Pulmonary artery endothelial cell (primary cell): ENCODE results near the gene DISC1. TPM values are rescaled to one million over a fixed set of nuclear protein-coding genes. Genes with fewer than 3 reads are reported as not detected.

ENCODE experiments used
- DNase-seq: peaks from one replicate; pipeline ENCODE4 v3.0.0-alpha.2; 2011; ENCODE audit warnings: low read depth, low spot score
- total RNA-seq: library from RNA; depleted of rRNA; stranded (reverse); fragments of >200 nt; gene quantifications from 2 replicates; pipeline ENCODE4 v1.2.3, GENCODE V29; 2014

The DISC1 gene
- total RNA-seq, 1 donor from 2014 or later: 10.9 TPM

GRCh38 chr1:232029315-232029714 is 402.7 kb downstream of the DISC1 start:
- DNase-seq: no peak

- no peak for DNase-seq
These were observed 404.6 kb downstream of the DISC1 start for GRCh38 chr1:232031156-232031555.

- no peak for DNase-seq
These were observed 406.7 kb downstream of the DISC1 start for GRCh38 chr1:232033285-232033684.

- DNase-seq: no peak
These were observed 408.0 kb downstream of the DISC1 start for GRCh38 chr1:232034556-232034955.

GRCh38 chr1:232036181-232036933 is 409.8 kb downstream of the DISC1 start:
- DNase-seq: no peak

GRCh38 chr1:232037774-232038388 is 411.3 kb downstream of the DISC1 start:
- no peak for DNase-seq

GRCh38 chr1:232038706-232039677 is 412.4 kb downstream of the DISC1 start:
- DNase-seq: no peak

- no peak for DNase-seq
These were observed 413.7 kb downstream of the DISC1 start for GRCh38 chr1:232040260-232040659.

- no peak for DNase-seq
These were observed 418.1 kb downstream of the DISC1 start for GRCh38 chr1:232044728-232045127.

- no peak for DNase-seq
These were observed 418.8 kb downstream of the DISC1 start for GRCh38 chr1:232045139-232045994.

- no peak for DNase-seq
These were observed 420.1 kb downstream of the DISC1 start for GRCh38 chr1:232046451-232047306.

GRCh38 chr1:232047473-232047872 is 420.9 kb downstream of the DISC1 start:
- no peak for DNase-seq

- DNase-seq: no peak
These were observed 421.9 kb downstream of the DISC1 start for GRCh38 chr1:232048481-232048880.

- DNase-seq: no peak
These were observed 422.7 kb downstream of the DISC1 start for GRCh38 chr1:232049335-232049734.

GRCh38 chr1:232057217-232057895 is 430.8 kb downstream of the DISC1 start:
- no peak for DNase-seq

GRCh38 chr1:232057896-232058274 is 431.3 kb downstream of the DISC1 start:
- DNase-seq: no peak

GRCh38 chr1:232059726-232060374 is 433.3 kb downstream of the DISC1 start:
- no peak for DNase-seq

- no peak for DNase-seq
These were observed 436.4 kb downstream of the DISC1 start for GRCh38 chr1:232062967-232063366.

- no peak for DNase-seq
These were observed 439.9 kb downstream of the DISC1 start for GRCh38 chr1:232066521-232066920.
